NCI-H1694 (cell line): ENCODE data around the gene HYDIN.
"Not testable (repeated sequence)": the region's sequence is repeated elsewhere in the genome, so short reads cannot be mapped to it uniquely, and the experiment has no call there.

Experiments used
- DNase-seq: peaks from one replicate; lab custom pipeline; 2025; lab: John Stamatoyannopoulos, UW

The HYDIN gene

GRCh38 chr16:71225145-71225544, 5.4 kb downstream of the HYDIN start:
- no peak for DNase-seq

GRCh38 chr16:71218306-71218963, 12.1 kb downstream of the HYDIN start:
- peak; percentile 70 for DNase-seq

GRCh38 chr16:71217506-71217905, 13.0 kb downstream of the HYDIN start:
- DNase-seq, result peak; percentile 46

GRCh38 chr16:71216714-71217113, 13.8 kb downstream of the HYDIN start:
- DNase-seq, result no peak

GRCh38 chr16:71214746-71215381, 15.7 kb downstream of the HYDIN start:
- no peak for DNase-seq

GRCh38 chr16:71205482-71206131, 24.9 kb downstream of the HYDIN start:
- DNase-seq, result no peak

GRCh38 chr16:71203631-71204030, 26.9 kb downstream of the HYDIN start:
- no peak for DNase-seq

GRCh38 chr16:71201556-71201955, 29.0 kb downstream of the HYDIN start:
- no peak for DNase-seq

- DNase-seq, result no peak
Measured at GRCh38 chr16:71201054-71201453, 29.5 kb downstream of the HYDIN start.

GRCh38 chr16:71198408-71198807, 32.1 kb downstream of the HYDIN start:
- no peak for DNase-seq

GRCh38 chr16:71192387-71192786, 38.1 kb downstream of the HYDIN start:
- no peak for DNase-seq

- DNase-seq, result no peak
Measured at GRCh38 chr16:71188956-71189712, 41.4 kb downstream of the HYDIN start.

GRCh38 chr16:71185347-71185746, 45.2 kb downstream of the HYDIN start:
- no peak for DNase-seq

- no peak for DNase-seq
Measured at GRCh38 chr16:71179569-71179968, 51.0 kb downstream of the HYDIN start.

GRCh38 chr16:71172481-71173207, 57.9 kb downstream of the HYDIN start:
- DNase-seq, result no peak

- DNase-seq, result not testable (repeated sequence)
Measured at GRCh38 chr16:71161007-71161406, 69.5 kb downstream of the HYDIN start.

- DNase-seq, result not testable (repeated sequence)
Measured at GRCh38 chr16:71157278-71157677, 73.2 kb downstream of the HYDIN start.

- not testable (repeated sequence) for DNase-seq
Measured at GRCh38 chr16:71153329-71153728, 77.2 kb downstream of the HYDIN start.

- not testable (repeated sequence) for DNase-seq
Measured at GRCh38 chr16:71151654-71152053, 78.9 kb downstream of the HYDIN start.

- not testable (repeated sequence) for DNase-seq
Measured at GRCh38 chr16:71143246-71143645, 87.3 kb downstream of the HYDIN start.

GRCh38 chr16:71110565-71110964, 120.0 kb downstream of the HYDIN start:
- DNase-seq, result not testable (repeated sequence)
